ENCODE measurements around the gene VSTM2L.

DNA sequence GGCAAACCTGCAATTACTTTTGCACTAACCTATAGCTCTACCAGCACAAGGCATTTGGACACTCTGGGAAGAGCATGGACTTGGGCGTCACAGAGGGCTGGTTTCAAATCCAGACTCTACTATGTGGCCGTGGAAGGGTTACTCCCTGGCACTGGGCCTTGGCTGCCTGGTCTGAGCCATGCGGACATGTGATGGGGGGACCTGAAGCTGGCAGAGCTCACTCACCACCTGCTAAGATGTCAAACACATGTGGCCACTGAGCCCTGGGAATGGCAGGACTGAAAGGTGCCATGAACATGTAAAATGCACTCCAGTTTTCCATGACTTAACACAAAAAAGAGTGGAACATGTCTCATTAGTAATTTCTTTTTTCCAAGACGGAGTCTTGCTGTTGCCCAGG, 23.7 kb downstream of the VSTM2L start:
- TF ChIP-seq, protein P1, sequence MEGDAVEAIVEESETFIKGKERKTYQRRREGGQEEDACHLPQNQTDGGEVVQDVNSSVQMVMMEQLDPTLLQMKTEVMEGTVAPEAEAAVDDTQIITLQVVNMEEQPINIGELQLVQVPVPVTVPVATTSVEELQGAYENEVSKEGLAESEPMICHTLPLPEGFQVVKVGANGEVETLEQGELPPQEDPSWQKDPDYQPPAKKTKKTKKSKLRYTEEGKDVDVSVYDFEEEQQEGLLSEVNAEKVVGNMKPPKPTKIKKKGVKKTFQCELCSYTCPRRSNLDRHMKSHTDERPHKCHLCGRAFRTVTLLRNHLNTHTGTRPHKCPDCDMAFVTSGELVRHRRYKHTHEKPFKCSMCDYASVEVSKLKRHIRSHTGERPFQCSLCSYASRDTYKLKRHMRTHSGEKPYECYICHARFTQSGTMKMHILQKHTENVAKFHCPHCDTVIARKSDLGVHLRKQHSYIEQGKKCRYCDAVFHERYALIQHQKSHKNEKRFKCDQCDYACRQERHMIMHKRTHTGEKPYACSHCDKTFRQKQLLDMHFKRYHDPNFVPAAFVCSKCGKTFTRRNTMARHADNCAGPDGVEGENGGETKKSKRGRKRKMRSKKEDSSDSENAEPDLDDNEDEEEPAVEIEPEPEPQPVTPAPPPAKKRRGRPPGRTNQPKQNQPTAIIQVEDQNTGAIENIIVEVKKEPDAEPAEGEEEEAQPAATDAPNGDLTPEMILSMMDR (IDR thresholded peaks at IDR 0.05; ENCODE audit: low read length) = no peak
- TF ChIP-seq EZH2 (IDR thresholded peaks at IDR 0.05; ENCODE audit: borderline replicate concordance, low read length) = no peak

All from OCI-LY1 (cell line).